HG03097 (cell line): Measurements from ENCODE around the gene SLC46A2.

Source experiments
- ATAC-seq: cut with Tn5 transposase; IDR thresholded peaks from one replicate; pipeline ENCODE4 v1.9.1; 2021; ENCODE audit not compliant: unreplicated experiment, low FRiP score

The SLC46A2 gene, protein sequence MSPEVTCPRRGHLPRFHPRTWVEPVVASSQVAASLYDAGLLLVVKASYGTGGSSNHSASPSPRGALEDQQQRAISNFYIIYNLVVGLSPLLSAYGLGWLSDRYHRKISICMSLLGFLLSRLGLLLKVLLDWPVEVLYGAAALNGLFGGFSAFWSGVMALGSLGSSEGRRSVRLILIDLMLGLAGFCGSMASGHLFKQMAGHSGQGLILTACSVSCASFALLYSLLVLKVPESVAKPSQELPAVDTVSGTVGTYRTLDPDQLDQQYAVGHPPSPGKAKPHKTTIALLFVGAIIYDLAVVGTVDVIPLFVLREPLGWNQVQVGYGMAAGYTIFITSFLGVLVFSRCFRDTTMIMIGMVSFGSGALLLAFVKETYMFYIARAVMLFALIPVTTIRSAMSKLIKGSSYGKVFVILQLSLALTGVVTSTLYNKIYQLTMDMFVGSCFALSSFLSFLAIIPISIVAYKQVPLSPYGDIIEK

DNA sequence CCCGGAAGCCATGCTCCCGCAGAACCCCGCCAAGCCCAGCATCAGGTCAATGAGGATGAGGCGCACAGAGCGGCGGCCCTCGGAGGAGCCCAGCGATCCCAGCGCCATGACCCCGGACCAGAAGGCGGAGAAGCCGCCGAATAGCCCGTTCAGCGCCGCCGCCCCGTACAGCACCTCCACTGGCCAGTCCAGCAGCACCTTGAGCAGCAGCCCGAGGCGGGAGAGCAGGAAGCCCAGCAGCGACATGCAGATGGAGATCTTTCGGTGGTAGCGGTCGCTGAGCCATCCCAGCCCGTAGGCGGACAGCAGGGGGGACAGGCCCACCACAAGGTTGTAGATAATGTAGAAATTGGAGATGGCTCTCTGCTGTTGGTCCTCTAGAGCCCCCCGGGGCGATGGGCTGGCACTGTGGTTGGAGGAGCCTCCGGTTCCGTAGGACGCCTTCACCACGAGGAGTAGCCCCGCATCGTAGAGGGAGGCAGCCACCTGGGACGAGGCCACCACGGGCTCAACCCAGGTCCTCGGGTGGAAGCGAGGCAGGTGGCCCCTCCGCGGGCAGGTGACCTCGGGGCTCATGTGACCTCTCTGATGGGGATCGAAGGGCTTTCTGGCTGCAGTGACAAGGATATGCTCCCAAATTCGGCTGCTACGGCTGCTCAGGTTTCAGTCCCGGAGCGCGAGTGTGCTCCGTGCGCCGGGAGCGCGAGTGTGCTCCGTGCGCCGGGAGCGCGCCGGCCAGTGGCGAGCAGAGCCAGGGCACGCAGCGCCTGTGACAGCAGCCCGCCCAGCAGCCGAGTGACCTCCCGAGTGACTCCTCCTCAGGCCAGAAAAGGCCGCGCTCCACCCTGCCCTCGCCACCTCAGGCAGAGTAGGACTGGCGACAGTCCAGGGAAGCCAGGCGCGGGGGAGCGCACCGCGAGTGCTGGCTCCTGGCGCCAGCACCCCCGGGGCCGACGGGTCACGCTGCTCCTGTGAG, at the start of gene SLC46A2:
SLC46A2 (minus strand) TSS at position 771 of the 976 bp plus-strand sequence; CDS start at position 576, 195 bp downstream.
- ATAC-seq: no peak

DNA sequence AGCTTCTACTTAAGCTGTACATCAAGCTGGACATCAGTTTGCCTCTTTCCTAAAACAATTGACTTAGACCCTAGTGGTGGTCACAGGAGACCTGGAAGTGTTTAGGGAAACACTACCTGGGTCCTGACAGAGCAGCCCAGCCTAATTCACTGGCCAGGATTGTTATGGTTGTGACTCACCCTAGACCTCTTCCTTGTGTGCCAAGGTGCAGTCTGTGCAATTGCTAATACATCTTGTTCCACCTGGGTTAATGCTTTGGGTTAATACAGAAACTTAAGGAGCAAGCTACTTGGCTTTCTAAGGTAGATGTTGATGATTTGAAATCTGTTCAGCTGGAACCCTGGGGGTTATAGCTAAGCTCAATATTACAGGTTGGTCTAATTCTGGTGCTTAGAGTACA, 48.7 kb upstream of the SLC46A2 start:
- ATAC-seq: no peak

DNA sequence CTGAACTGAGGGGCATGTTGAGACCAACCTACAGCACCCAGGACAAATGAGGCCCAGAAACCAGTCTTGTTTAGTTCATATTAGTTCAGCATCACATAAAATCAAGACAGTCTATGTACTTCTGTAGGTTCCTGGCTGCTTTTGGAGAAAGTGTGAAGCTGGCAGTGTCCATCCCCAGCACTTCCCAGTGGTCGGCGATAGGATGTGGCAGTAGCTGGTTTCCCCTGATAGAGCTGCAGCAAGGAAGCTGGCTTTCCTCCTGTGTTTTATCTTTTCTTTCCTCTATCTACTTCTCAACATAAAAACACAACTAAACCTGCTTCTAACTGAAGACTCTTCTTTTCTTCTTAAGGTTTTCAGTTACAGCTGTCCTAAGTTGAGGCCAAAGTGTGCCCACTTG, 43.0 kb upstream of the SLC46A2 start:
- ATAC-seq: no peak

DNA sequence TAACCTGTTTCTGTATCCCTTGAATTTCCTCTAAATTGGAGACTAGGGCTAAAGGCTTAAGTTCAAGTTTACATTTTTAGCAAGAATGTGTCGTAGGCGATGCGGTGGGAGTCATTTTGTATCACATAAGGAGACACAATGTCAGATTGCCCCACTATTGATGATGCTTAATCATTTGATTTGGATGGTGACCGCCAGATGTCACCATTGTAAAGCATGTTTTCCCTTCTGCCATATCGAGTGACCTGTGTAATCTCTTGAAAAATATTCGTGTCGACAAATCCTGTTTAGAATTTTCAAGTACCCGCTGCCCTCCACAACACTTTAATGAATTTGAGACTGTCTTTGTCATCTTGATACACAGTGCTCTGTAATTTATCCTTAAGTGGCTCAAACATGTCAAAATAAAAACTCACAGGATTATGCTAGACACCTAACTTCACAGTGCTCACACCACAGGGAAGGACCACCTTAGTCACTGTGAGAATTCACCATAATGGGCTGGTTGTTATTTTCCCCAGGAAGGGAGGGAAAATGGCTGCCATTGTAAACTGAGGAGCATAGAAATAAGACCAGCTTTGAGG, 34.5 kb upstream of the SLC46A2 start:
- no peak for ATAC-seq

DNA sequence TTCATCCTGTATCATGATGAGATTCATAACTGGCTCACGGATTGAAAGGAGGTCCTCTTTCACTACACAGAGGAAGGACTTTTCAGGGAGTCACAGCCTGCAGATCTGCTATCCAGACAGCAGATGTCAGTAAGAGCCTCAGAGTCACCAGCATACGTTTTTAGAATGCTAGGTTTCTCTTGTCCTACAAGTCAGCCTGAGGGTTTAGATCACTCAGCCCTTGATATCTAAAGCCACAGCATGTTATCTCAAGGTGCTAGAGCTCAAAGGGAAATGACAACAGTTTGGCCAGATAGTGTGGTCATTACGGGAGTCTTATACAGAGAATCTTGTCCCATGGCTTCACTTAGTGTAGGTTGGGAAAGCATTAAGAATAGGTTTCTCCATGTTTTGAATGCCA, 30.9 kb upstream of the SLC46A2 start:
- ATAC-seq: no peak

DNA sequence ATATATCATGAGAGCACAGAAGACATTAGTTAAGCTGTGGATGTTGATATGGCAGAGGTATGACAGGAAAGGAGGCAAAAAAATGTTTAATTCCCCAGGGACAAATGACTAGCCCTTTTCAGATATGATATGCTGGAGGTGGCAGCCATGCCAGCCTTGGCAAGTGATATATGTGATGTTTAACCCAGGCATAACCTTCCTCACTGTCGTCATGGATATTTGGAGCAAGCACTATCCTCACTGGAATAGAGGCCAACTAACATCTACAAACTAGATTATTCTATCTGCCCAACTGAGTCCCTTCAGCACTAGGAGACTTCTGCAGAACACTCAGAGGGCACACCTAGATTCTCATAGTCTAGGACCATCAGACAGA, 27.3 kb upstream of the SLC46A2 start:
- no peak for ATAC-seq

DNA sequence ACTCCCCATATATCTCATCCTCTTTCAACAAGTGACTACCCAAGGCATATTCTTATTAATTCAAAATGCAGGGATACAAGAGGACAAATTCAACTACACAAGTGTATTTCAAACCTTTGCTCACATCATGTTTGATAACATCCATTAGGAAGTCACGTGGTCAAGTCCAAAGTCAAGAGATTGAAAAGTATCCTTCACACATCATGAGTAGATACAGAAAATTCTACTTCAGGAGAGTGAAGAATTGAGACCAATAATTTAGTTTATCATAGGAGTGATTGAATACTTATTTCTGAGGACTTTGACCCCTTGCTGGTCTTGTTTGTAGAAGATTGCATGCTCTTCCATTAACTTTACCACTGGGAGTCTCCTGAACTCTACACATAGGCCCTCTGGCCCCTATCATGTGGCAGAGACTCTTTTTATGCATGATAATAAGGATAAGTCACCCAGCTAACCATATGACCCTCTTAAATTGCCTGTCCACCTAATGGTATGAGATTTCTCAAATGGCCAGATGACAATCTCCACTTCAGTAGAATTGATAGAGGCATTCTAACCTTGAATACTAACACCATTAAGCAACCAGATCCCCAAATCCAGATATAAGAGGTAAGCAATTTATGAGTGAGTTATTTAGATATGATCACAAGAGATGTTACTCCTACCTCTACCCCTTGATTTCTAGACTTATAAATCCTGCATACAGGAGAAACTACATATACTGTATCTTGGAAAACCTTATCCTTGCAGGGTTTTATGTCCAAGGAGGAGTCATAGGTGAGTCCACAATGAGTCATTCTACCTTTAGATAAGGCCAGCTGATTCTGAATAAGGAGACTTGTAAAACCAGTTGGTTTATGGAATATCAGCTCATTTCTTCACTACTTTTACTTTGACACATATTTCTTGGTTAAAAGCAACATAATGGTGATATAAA, 26.6 kb upstream of the SLC46A2 start:
- no peak for ATAC-seq

DNA sequence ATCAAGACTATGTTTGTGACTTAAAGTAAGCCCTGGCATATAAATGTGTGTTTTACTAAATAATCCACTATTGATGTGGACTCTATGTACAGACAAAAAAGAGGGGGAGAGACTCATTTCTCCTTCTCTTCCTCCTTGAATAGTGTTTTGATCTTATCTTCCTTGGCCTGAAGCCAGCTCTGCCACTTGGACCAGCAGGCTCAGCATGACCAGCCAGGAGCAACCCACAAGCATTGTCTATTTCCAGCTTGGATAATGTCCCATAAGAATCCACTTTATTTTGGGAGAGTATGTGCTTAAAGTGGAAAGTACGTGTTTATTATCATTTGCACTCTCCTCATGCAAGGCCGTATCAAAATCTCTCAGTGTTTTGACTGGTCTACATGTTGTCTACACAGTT, 23.8 kb upstream of the SLC46A2 start:
- ATAC-seq: no peak

DNA sequence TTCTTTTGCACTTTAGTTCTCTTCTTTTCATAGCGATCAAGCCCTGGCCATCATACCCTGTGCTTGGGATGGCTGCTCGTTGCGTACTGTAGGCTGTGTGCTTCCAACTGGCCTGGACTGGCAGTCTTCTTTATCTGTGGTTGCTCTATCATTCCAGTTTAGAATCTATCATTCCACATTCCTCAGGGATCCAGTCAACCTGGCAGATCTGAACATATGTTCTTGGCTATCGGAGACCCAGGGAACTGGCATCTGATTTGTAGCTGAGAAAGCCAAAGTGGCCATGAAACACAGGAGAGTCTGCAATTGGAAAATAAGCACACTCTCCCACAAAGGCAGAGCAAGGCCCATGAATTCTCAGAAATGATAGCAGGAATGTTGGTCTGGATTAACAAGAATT, 22.6 kb upstream of the SLC46A2 start:
- ATAC-seq: no peak

DNA sequence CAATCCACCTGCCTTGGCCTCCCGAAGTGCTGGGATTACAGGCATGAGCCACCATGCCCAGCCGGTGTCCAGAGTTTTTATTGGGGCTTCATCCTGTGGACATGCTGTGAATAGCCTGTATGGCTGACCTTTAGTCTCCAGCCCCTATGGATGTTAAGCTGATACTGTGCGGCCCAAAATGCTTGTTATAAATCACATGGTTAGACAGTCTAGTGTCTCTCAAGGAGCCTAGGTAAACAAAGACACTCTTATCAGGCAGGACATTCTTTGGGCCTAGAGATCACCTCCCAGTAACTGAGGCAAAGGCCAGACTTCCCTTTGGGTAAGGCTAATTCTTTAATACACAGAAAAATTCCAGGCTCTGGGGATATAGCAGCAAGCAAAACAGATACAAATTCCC, 22.0 kb upstream of the SLC46A2 start:
- no peak for ATAC-seq

DNA sequence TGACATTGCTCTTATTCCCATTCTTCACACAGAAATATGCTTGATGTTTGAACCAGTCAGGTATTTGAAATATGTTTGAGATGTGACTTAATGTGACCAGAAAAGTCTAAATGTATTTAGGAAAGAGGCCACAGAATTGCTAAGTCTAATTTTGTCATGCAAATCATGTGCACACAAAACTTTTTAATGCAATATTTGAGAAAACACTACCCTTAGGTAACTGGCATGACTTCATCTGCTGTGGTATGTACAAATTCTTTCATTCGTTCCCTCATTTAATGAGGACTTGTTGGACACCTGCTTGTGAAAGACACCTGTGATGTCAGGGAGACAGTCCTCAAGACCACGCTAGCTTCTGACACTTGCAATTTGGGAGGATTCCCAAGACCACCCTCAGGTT, 21.1 kb upstream of the SLC46A2 start:
- no peak for ATAC-seq

DNA sequence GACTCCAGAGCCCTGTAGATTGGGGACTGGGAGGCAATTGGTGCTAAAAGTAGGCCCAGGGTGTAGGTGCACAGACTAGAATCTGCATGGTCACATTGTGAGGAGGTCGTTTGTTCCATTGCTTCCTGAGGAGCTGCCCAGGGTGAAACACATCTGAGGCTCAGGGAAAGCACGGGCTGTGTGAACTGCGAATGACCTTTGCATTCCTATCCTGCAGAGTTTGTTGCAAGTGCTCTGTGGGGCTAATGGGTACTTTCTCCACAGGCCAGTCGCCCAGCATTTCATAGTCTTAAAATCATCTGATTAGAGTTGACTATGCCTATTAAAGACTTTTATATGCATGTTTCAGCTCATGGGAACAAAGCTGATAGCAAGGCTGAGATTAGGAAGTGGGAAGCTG, 14.4 kb upstream of the SLC46A2 start:
- ATAC-seq: no peak

DNA sequence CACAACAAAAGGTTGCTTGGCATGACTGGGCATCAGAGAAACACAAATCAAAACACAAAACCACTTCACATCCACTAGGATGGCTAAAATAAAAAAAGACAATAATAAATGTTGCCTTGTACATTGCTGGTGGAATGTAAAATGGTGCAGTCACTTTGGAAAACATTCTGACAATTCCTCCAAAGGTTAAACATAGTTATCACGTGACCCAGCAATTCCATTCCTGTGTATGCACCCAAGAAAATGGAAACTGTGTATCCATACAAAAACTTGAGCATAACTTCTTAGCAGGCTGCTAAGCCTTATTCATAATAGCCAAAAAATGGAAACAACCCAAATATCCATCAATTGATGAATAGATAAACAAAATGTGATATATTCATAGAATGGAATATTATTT, 10.2 kb upstream of the SLC46A2 start:
- ATAC-seq: no peak

DNA sequence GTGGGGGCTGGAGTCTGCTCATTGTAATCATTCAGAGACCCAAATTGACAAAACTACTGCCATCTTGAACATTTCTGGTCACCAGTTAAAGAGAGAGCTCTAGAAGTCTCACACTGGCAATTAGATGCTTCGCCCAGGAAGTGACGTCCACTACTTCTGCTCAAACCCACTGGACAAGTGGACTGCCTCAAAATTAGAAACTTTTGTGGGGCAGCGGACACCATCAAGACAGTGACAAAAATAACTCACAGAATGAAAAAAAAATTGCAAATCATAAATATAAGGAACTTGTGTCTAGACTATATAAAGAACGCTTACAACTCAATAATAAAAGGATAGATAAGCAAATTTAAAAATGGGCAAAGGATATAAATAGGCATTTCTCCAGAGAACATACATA, 9.8 kb upstream of the SLC46A2 start:
- no peak for ATAC-seq

DNA sequence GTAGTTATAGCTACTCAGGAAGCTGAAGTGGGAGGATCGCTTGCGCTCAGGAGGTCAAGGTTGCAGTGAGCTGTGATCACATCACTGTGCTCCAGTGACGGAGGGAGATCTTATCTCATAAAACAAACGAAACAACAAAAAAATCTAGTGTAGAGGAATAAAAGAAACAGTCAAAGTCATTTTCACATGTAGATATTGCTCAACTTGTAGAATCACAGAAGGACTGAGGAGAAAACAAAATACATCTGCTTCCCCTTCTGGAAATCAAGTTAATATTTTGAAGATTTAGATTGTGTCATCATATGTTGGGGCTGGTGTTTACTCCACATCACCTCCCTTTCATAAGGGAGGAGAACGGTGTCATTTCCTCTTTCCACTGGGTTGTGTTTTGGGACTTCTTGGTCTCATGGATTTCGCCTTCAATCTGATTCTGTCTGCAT, 8.2 kb upstream of the SLC46A2 start:
- no peak for ATAC-seq

DNA sequence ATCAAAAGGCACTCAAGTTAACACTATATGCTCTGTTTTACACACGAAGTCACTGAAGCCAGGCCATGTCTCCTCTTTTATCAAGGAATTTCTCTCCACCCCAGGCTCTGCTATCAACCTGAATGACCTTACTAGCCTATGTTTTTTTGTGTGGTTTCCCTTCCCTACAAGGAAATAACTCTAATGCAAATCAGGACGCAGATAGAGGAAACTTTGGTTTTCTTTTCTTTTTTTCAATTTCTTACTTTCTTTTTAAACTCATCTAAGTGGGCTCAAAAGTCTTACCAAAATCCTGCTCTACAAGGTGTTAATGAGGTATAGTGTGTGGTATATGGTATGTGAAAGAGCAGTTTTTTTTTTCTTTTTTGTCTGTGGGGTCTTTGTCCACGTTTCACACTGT, 5.5 kb upstream of the SLC46A2 start:
- ATAC-seq: no peak

DNA sequence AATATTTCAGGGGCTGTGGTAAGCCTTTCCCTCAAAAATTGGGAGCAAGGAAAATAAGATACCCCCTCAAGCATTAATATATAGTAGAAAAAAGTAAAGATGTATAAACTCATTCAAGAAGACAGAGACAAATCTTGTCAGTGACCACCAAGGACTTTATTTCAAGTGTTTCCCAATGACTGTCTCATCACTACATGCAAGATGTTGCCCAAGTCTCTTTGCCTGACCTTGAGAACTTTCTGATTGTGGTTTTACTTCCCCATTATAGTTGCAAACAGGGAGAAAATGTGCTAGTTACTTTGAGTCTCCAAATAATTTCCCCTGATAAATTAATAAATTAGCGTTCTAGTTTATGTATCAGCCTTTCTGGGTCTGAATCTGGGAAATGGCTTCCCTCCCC, 4.0 kb upstream of the SLC46A2 start:
- no peak for ATAC-seq

DNA sequence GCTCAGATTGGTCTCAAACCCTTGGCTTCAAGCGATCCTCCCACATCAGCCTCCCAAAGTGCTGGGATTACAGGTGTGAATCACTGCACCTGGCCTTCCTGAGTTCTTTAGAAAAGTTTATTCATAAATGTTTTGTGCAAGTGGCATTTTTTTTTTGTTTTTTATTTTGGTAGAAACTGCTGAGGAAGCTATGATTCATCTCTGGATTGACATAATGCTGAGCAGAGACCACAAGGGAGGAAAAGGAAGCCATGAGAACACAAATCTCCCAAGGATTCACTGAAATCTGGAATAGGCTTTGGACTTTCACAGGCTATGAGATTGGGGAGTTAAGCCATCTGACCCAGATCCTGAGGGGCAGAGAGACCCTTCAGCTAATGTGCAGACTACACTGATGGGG, 3.4 kb upstream of the SLC46A2 start:
- no peak for ATAC-seq

DNA sequence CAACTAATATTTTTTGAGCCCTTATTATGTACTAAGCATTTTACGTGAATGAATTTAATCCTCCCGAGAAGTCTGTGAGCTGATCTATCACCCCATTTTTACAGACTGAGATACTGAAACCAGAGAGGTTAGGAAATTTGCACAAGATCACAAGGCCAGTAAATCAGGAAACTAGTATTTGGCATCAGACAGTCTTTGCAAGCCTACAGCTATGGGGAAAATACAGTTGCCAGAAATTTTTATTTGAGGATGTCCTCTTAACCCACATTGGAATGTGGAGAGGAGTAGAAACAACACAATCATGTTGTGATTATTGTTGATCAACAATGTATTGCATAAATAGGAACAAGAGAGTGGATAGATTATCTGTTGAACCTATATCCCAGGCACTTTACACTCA, 2.3 kb upstream of the SLC46A2 start:
- ATAC-seq: no peak

DNA sequence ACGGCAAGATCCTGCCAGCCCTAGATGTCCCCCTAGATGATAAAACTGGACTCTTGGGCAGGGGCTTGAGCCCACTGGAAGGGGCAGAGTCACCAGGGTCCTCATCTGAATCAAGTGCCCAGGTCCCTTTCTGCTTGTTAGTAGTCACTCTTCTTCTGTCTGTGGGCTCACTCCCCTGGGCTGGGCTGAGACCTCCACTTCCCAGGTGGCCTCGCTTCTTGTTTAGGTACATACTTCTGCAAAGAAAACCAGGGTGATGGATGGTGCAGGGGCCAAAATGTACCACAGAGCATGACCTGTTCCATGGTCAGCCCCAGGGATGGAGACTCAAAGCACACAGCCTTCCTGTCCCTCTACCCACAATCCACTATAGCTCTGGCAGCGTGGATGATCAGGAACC, 845 bp upstream of the SLC46A2 start:
- no peak for ATAC-seq
